Testis (tissue), 3 donors: Measurements from ENCODE around the gene CAMK2B. TPM values are rescaled to one million over a fixed set of nuclear protein-coding genes. Genes with fewer than 3 reads are reported as not detected.

Experiments used
- DNase-seq: peaks from one replicate; pipeline ENCODE4 v3.0.0-alpha.2; 2019
- H3K27ac ChIP-seq, 2 donors: fragments of 200-600 bp; sonication (generic); one replicate each; pipeline ENCODE4 v1.5.1; 2019
- H3K27me3 ChIP-seq: fragments of 200-600 bp; sonication (generic); one replicate; pipeline ENCODE4 v1.5.1; 2019
- H3K36me3 ChIP-seq: fragments of 200-600 bp; sonication (generic); one replicate; pipeline ENCODE4 v1.5.1; 2017; ENCODE audit warnings: low read depth; ENCODE audit errors: missing control alignments
- H3K4me1 ChIP-seq: fragments of 200-600 bp; sonication (generic); one replicate; pipeline ENCODE4 v1.5.1; 2019
- H3K4me3 ChIP-seq, 2 donors: fragments of 200-600 bp; sonication (generic); one replicate each; pipeline ENCODE4 v1.5.1; 2017 to 2019
- H3K9me3 ChIP-seq: fragments of 200-600 bp; sonication (generic); one replicate; pipeline ENCODE4 v1.5.1; 2017
- CTCF ChIP-seq, 3 experiments: fragments of 450-650 bp in 2 of 3; fragments of 200-600 bp in 1 of 3; sonication (generic) in 1 of 3; IDR thresholded peaks; one replicate each; pipeline ENCODE4 v1.5.1; 2016 to 2019; ENCODE audit warnings: antibody characterized with exemption in 3 of 3, mild to moderate bottlenecking in 2 of 3, moderate library complexity in 1 of 3
- POLR2A ChIP-seq: fragments of 450-650 bp; IDR thresholded peaks from one replicate; pipeline ENCODE4 v1.6.1; 2017; ENCODE audit warnings: antibody characterized with exemption, mild to moderate bottlenecking, moderate library complexity
- WGBS, 2 donors: methylation state at CpG; one replicate each; pipeline ENCODE4 v1.1.5; 2018; 5-methylcytosine and 5-hydroxymethylcytosine counted together
- intact Hi-C: fragments of 100-400 bp; cut with DNase I; formaldehyde crosslinking; loops from one replicate; pipeline ENCODE4 v1.15.1; 2023; ENCODE audit warnings: low total_unique reads
- polyA plus RNA-seq: library from polyadenylated mRNA; stranded (reverse); fragments of 350-450 nt; fragmentation: Illumina TruSeq; extraction: RNeasy Lipid Tissue Mini Kit (QIAGEN cat#74804); gene quantifications from one replicate; pipeline ENCODE4 v1.2.3, GENCODE V29; 2014; ENCODE audit warnings: low read depth, low replicate concordance; ENCODE audit not compliant: insufficient read depth
- total RNA-seq, 2 donors: library from RNA; depleted of rRNA; stranded (reverse); fragments of >200 nt; gene quantifications; one replicate each; pipeline ENCODE4 v1.2.3, GENCODE V29; 2016

The CAMK2B gene
- total and polyA plus RNA-seq, 3 donors from 2014 or later: 4.0 to 12.5 (median 12.1) TPM

- Histone ChIP-seq H3K4me3 (no peak overlapping the region), H3K27me3 (no peaks in the 10 kb centered on the region), H3K36me3 (no peaks in the 10 kb centered on the region), H3K4me1 (no peaks in the 10 kb centered on the region), H3K27ac (no peak overlapping the region), H3K9me3 (no peaks in the 10 kb centered on the region)
- DNase-seq: no peak
- intact Hi-C loops: no loop called here
- no peak for TF ChIP-seq CTCF (IDR thresholded peaks at IDR 0.05)
- TF ChIP-seq POLR2A: no peak
- WGBS, 2 donors: 88 to 97% methylated on average over 12 to 13 of the region's 13 CpGs
Observed at GRCh38 chr7:44284216-44284615, 41.2 kb downstream of the CAMK2B start.

GRCh38 chr7:44283381-44284211 lies 41.8 kb downstream of the CAMK2B start:
- H3K27ac ChIP-seq: no peak overlapping the region
- no peaks in the 10 kb centered on the region for H3K27me3 ChIP-seq
- no peaks in the 10 kb centered on the region for H3K36me3 ChIP-seq
- H3K4me1 ChIP-seq: no peaks in the 10 kb centered on the region
- no peak overlapping the region for H3K4me3 ChIP-seq
- WGBS, 2 donors: 85 to 93% methylated on average over 5 to 15 of the region's 15 CpGs
- intact Hi-C loops: no loop called here
- DNase-seq: no peak
- no peaks in the 10 kb centered on the region for H3K9me3 ChIP-seq
- no peak for TF ChIP-seq POLR2A
- TF ChIP-seq CTCF (IDR thresholded peaks at IDR 0.05): no peak

GRCh38 chr7:44282601-44283171 lies 42.7 kb downstream of the CAMK2B start:
- WGBS, 2 donors: 88 to 98% methylated on average over 7 to 10 of the region's 10 CpGs
- no peak for TF ChIP-seq POLR2A
- TF ChIP-seq CTCF (IDR thresholded peaks at IDR 0.05): no peak
- no peak for DNase-seq
- no peaks in the 10 kb centered on the region for H3K27me3 ChIP-seq
- no peaks in the 10 kb centered on the region for H3K4me1 ChIP-seq
- H3K27ac ChIP-seq: no peak overlapping the region
- H3K9me3 ChIP-seq: no peaks in the 10 kb centered on the region
- intact Hi-C loops: no loop called here
- H3K4me3 ChIP-seq: no peak overlapping the region
- H3K36me3 ChIP-seq: no peaks in the 10 kb centered on the region

- 76 to 90% methylated on average over 14 to 15 of the region's 15 CpGs for WGBS, 2 donors
- H3K4me3 ChIP-seq: no peak overlapping the region
- TF ChIP-seq POLR2A: no peak
- no peak for TF ChIP-seq CTCF (IDR thresholded peaks at IDR 0.05)
- H3K36me3 ChIP-seq: no peaks in the 10 kb centered on the region
- no peak overlapping the region for H3K27ac ChIP-seq
- no peak for DNase-seq
- no peaks in the 10 kb centered on the region for H3K9me3 ChIP-seq
- intact Hi-C loops: no loop called here
- no peaks in the 10 kb centered on the region for H3K4me1 ChIP-seq
- H3K27me3 ChIP-seq: no peaks in the 10 kb centered on the region
Observed at GRCh38 chr7:44281811-44282600, 43.4 kb downstream of the CAMK2B start.
